Kasumi-1 (cell line): Measurements from ENCODE around the gene PLCH2.
A peak's percentile ranks its signal among the peaks of the same experiment; 100 is the strongest.

ENCODE experiments used
- DNase-seq, 2 experiments: peaks; one replicate each; lab custom pipeline; 2025; lab: John Stamatoyannopoulos, UW

Gene PLCH2

DNA sequence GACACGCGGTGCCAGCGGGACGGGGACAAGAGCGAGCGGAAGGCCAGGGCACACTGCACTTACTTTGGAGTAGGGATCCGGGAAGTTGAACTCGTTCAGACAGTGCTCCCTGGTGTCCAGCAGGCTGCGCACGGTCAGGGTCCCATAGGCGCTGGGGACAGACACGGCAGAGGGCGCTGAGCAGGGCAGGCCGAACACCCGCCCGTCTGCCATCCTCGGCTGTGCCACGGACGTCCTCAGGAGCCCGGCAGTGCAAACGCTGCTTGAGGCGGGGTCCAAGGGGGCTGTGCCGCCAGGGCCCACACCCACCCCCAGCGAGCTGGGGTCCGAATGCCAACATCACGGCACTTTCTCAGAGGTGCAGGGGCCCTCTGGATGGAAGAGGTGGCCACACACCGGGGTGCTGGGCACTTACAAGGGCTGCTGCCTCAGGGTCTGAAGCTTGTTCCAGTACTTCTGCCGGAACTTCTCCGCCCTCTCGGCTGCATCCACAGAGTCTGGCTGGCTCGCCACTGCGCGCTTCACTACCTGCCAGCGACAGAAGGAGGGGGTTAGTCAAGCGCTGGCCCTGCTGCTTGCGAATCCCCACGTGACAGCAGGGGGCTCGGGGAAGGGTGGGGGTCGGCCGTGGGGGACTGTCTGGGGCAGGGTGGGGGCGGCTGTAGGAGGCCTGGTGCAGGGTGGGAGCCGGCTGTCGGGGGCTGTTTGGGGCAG is 38.0 kb downstream of the PLCH2 start:
- no peak for DNase-seq

DNA sequence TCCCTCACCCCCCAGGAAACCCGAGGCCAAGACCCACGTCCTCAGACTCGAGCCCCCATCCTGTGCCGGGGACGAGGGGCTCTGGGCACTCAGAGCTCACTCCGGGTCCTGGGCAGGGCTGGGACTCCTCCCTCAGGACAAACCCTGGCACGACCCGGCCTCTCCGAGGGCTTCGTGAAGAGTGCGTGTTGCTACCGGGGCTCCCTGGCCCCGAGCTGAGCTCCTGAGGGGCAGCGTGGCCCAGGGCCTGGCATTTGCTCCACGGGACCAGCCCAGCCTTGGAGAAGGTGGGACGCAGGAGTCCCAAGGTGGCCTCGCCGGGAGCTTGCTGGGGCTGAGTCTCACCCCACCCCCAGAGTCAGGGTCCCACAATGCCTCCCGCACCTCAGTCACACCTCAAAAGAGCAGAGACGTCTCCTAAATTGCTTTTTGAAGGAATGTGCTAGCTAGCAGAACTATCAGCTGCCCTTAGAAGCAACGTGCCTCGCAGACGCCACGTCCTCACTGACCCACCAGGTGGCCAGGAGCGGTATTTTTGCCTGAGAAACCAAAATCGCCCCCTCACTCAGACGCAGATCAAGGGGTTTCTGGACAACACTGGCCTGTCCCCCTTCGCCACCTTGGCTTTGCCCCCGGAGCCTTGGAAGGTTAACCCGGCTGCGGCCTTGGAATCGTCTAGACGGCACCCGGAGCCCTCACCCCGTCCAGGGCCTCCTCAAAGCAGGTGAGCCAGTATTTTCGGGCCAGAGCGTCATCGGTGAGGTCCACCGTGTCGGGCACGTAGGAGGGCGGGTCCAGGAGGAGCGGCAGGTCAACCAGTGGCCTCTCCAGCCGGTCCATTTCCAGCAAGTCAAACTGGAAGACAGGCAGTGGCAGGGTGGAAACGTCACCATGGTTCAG is 39.0 kb downstream of the PLCH2 start:
- DNase-seq = no peak

DNA sequence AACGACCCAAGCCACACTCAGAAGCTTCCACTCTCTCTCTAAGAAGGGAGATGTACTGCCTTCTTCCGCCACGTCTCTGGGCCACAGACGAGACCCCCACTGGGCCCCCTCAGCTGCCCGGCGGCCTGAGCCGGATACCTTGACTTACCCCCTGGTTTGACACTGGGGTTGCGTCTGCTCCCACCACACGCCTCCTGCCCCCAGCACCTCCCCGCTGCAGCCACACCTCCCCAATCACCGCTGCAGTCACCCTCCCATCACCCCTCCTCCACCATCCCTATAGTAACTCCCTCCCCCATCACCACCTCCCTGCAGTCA is 39.6 kb downstream of the PLCH2 start:
- DNase-seq = no peak

DNA sequence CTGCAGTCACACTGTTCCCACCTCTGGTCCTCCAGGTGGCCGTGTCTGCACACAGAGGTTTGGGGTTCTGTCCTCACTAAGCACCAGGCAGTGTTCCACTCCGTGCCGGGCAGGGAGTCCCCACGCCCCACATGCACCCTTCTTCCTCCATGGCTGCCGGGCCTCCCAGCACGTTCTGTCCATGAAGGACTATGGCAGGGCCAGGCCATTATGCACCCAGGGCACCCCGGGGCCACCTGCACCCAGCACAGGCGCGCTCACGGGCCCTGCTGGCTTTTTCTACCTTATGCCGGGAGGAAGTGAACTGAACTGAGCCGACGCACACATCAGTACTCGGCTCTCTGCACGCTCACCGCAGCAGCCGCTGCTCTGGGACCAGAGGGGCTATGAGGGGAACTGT is 40.0 kb downstream of the PLCH2 start:
- DNase-seq = no peak

DNA sequence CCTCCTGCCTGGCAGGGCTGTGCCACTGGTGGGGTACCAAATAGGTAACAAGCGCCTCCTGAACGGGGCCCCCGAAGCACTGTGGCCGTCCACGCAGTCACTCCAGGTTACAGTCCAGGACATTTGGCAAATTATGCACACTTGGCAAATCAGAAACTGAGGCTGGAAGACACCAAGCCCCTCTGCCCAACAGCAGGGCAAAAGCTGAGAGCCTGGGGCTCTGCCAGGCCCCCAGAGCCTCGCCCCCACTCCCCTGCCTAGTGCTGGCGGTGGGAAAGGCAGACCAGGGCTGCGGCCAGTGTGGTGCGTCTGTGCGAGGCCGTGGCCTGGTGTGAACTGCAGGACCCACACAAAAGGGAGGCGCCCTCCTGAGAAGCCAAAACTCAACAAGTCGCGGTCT is 40.9 kb downstream of the PLCH2 start:
- no peak for DNase-seq

DNA sequence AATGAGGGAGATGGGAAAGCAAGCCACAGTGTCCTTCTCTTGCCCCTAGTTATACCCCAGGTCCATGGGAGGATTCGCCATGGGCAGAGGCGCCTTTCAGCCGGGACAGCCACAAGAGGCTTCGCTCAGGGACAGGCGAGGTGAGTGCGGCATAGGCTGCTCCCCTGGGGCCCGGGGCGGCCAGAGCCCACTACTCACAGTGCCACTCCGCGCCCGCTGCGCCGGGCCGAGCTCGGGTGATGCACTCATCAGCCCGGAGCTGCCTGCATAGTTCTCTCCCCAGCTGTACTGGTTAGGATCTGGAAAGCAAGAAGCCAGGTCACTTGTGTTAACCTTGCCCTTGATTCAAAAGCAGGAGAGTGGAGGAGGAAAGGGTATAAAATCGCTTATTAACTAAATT is 41.9 kb downstream of the PLCH2 start:
- DNase-seq = no peak

DNA sequence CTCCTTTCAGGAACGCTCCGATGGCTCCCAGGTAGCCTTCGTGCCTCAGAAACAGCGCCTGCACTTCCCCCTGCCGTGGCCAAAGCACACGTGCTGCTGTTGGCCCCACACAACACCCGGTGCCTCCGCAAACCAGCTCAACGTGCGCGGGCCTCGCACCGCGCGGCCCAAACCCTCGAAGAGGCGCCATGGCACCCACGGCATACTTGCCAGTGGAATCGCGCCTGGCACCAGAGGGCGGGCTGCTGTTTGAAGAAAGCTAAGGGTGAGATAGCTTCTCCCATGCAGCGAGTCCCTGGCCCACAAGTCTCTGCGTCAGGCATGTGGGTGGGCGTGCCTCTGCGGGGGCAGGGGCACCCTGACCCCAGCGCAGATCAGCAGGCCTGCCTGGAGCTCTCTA is 42.4 kb downstream of the PLCH2 start:
- DNase-seq = no peak

DNA sequence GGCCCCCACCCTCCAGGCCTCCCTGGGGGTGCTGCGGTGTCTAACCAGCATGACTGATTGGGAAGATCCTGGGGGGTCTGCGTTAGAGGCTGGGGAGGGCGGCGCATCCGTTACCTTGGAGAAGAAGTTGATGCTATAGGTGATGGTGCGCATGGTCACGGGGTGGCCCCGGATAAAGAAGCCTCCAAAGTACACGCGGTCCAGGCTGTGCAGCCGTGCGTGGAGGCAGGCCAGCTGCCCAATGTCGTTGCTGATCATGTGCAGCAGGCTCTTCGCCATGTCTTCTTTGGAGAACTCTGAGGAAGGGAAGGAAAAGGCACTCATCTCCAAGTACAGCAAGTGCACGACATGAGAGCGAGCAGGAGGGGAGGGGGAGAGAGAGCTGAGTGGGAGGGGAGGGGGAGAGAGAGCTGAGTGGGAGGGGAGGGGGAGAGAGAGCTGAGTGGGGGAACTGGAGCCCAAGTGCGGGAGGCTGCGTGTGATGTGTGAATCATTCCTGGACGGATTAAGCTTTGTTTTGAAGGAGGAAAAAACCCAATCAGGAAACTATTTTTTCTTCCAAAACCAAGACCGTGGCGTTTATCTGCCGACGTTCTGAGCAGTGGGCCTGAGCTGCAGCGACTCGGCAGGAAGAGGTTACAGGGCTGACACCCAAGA is 43.1 kb downstream of the PLCH2 start:
- DNase-seq = no peak

DNA sequence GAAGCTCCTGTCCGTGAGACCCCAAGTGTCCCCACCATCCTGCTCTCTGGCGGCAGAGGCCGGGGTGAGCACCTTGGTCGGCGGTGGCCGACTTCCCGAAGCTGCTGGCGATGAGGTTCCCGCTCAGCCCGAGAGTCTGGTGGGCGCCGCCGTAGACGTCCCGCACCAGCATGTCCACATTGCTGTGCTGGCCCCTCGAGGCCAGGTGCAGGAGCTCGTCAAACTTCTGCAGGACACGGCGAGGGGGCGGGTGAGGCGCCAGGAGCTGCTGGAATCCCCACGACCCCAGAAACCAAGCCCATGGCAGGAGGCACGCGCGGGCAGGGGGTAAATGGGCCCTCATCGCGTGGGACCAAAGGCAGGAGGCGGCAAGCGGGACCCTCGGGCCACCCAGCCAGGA is 43.6 kb downstream of the PLCH2 start:
- no peak for DNase-seq

DNA sequence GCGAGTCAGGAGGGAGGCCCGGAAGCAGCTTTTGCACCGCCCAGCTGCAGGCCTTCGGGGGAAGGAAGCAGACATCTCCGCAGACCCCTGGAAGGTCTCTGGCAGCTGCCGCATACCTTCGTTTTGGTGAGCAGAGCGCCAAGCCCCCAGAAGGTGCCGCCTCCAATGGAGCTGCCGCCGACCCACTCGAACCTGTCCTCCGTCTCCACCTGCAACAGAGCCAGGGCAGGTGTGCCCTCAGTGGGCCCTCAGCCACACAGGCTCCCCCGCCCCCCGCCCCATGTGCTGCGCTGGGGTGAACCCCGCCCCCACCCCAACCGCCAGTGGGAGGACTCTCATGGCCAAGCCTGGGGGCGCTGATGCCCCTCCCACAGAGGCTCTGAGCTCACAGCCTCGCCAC is 44.1 kb downstream of the PLCH2 start:
- DNase-seq = no peak

DNA sequence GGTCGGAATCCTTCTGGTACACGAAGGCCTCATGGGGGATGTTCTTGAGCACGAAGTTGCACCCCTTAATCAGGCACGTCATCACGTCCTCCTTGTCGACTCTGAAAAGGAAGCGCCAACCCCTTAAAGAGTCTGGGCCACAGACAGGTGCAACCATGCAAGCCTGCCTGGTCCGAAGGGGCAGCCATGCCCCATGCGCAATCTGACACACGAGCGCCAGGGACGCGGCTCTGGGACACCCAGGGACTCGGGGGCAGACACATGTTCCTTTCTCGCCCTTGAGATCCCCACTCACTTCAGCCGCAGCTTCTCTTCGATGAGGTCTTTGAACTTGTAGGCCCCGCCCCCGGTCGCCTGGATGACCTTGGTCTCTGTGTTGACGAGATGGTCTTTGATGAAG is 44.7 kb downstream of the PLCH2 start:
- no peak for DNase-seq

DNA sequence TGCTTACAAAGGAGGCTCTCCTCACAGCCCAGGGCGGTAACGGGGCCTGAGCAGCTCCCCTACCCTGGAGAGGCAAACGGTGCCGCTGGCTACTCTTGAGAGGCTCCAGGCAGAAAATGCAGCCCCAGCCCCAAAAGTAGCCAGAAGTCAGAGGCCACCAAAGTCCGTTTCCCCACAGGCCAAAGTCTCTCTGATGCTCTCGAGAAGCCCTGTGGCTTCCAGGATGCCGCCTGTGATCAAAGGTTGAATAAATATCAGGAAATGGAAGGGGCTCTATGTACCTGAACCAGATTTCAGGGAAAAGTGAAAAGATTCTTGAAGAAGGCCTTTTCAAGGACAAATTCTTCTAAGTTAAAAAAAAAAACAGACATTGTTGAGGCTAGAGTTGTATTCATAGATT is 46.1 kb downstream of the PLCH2 start:
- DNase-seq = no peak

DNA sequence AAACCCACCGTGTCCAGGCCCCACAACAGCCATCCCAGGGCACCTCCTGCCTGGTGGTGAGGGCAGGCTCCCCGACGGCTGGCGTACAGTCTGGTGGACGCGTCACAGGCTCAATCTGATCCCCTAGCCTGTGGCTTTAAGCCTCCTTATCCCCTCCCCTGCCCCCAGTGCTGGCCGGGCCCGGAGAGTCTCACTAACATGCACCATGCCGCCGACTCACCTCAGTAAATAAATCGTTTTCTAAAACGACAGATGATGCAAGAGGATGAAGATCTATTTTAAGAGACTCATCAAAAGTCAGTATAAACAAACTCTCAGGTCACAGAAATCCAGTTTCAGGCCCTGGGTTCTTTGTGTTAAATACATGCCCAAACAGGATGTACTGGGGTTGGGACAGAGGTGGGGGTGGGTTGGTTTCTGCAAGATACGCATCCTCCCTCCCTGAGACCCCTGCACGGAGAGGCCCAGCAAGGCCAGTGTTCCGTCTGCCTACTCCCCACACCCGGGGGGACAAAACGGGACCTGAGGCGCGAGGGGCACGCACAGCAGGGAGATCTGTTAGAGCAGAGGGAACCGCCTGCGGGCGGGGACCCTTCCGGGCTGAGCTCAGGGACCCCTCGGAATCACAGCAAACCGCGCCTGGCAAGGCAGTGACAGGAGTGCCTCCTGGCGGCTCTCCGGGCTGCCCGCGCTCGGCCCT is 47.3 kb downstream of the PLCH2 start:
- no peak for DNase-seq

DNA sequence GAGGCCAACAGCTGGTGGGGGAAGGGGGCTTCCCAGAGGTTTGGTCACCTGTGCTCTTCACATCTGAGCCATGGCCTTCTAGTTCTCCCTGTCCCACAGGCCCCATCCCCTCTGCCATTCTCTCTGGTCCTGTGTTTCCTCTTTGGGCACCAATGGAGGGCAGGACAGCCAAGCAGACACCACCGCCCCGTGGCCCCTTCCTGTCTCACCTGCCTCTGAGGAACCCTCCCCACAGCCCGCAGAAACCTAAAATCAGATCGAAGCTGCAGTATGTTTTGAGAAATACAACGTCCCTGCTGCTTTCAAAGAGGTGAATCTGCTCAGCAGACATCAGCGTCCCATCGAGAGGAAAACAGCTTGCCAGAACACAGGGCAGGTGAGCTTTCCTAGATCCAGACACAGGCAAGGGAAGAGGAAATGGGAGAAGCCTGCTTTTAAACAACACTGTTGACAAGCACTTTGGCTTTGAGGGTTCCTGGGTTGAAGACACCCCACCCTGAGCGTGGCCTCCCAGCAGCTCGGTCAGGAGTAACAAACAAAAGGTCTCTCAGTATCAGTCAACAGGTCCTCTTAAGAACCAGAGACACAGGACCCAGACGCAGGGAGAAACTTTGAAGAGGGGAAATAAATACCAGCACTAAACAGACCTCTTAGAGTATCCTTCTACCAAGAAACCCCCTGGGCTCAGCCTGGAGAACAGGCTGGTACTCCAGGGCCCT is 48.0 kb downstream of the PLCH2 start:
- DNase-seq = no peak

DNA sequence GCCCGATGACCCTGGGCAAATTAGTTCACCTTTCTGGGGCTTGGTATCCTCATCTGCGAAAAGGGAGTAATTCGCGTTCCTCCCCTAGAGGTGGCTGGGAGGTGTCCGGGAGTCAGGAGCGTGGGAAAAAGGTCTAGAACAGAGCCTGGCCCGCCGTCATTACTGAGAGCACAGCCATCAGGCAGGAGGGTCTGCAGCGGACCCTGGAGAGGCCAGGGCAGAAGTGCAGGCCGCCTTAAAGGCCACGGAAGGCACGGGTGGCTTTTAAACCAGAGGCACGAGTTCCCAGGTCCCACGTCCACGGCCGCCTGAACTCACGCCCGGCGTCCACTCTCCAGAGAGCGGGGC is 49.5 kb downstream of the PLCH2 start:
- no peak for DNase-seq

DNA sequence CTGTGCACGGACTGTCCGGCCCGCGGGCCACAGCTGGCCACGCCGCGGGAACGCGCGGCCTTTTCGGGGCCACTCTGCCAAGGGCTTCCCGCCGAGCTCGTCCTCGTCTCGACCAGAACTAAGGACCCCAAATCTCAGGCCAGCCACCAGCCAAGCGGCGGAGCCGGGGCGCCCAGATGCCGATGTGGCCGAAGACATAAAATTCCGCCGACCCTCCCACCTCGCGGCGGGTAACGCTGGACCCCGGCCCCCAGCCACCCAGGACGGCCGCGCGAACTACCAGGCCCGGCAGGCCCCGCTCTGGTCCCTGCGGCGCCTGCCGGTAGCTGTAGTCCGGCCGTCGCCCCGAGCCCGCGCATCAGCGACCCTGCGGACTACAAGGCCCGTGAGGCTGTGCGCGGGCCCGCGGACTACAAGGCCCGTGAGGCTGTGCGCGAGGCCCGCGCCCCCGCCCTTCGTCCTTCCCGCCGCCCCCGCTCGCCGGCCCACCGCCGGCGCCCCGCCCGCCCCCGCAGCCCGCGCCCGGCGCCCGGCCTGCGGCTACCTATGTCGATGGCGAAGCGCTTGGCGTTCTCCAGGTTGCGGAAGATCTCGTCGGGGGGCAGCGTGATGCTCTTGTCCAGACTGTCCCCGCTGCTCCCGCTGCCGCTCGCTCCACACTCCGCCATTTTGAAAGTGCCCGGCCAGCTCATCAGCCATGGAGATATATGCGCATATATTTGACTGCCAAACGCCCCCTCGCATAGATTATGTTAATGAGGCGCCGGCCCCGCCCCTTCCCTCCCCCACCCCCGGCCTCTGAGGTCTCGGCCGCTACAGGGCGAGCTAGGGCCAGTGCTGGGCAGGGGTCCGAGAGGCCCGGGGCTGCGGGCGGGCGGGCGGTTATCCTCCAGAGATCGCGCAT is 50.1 kb downstream of the PLCH2 start, which contains the start of gene PANK4:
TSS of gene PANK4 (minus strand) at position 677 of the 904 bp plus-strand sequence. CDS start at position 668, 9 bp downstream.
- peak; percentile 86 to 87 for DNase-seq

DNA sequence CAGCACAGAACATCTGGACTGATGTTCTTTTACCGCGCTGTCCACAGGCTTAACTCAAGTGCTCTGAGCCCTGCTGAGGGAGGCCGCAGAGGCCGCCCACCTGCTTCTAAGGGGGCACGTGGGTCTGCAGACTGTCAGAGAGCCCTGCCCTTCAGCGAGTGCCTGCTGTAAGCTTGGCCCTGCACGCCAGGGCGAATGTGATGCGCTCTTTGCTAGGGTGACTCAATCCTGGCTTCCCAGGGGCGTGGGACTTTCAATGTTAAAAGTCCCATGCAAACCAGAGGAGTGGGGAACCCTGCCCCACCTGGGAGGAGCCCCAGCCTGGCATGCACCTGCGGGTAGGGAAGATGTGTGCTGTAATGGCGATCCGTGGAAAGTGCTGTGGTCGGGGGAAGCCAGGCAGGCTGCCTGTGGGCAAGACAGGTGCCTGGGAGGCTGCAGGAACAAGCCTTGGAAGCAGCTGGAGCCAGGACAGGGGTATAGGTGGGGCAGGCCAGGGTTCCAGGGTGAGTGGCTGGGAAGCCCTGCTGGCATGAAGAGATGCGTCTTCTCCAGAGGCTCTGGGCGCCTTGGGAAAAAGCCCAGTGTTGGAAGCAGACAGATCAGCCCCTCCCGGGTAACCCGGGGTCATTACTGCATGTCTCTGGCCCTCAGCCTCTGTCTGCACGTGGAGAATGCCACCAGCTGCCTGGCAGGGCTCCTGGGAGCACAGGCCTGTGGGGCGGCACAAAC is 50.9 kb downstream of the PLCH2 start:
- no peak for DNase-seq

DNA sequence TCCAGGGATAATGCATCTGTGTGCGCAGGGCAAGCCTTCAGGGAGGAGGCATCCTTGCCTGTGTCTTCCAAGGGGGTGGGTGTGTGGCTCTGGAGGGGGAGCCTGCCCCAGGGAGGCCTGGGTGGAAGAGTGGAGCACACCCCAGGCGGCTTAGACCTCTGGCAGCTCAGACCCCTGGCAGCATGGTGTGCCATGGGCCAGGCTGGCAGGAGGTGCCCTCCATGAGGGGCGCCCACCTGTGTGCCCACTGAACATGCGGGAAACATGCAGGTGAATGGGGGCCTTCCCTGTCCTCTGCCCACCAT is 51.4 kb downstream of the PLCH2 start:
- DNase-seq = no peak

DNA sequence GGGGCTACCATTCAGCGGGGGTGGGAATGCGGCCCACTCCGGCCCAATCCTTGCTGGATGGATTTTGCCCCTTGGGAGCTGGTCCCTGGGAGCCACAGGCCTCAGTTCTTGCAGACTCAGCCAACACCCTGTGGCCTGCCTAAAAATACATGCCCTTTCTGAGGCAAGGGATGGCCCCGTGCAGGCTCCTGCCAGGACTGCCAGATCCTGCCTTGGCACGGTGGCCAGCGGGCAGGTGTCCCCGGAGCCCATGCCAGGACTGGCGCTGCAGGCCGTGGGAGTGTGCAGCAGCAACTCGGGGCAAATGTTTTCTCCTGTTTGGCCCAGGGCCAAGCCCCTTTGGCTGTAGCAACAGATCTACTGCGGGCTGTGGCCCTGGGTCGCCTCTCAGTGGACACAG is 51.9 kb downstream of the PLCH2 start:
- no peak for DNase-seq

DNA sequence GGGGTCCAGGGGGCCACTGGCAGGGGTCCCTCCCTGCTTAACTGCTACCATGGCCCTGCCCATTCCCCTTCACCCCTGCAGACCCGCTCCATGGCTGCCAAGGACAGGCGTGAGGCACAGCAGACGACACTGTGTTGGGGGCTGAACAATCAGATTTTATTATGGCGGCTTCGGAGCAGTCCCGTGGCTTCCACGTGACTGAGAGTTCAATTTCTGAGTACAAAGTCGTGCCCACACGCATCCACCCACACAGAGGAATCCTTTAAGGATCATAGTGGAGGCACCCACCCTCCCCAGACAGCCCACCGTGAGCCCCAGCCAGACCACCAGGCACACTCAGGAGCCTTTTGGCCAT is 52.5 kb downstream of the PLCH2 start:
- DNase-seq = no peak
